ENCODE measurements around the gene COL24A1.
"Not testable (repeated sequence)": the region's sequence is repeated elsewhere in the genome, so short reads cannot be mapped to it uniquely, and the experiment has no call there.

The COL24A1 gene

GRCh38 chr1:85865213-85865612, 291.4 kb downstream of the COL24A1 start:
- H3K9me3 ChIP-seq (ENCODE audit: low read length), result no peaks in the 10 kb centered on the region
- H3K27ac ChIP-seq (ENCODE audit: low read depth, low read length, poor library complexity, severe bottlenecking), result no peak overlapping the region
- H3F3A ChIP-seq (ENCODE audit: insufficient read depth, low read length), result no peaks in the 10 kb centered on the region
- TF ChIP-seq CTCF (IDR thresholded peaks at IDR 0.05; ENCODE audit: low read length) (no peak), EZH2 (IDR thresholded peaks at IDR 0.05; ENCODE audit: borderline replicate concordance, low read length) (no peak)
- H3K79me2 ChIP-seq (ENCODE audit: insufficient read depth, low read length), result no peaks in the 10 kb centered on the region
- H3K4me1 ChIP-seq (ENCODE audit: insufficient read depth, low read length, severe bottlenecking), result no peaks in the 10 kb centered on the region
- no peaks in the 10 kb centered on the region for H3K36me3 ChIP-seq (ENCODE audit: insufficient read depth, low read length)
- H4K20me1 ChIP-seq (ENCODE audit: insufficient read depth, low read length), result no peaks in the 10 kb centered on the region
- H3K9me2 ChIP-seq (ENCODE audit: low read depth, low read length), result no peaks in the 10 kb centered on the region
- no peak overlapping the region for H2AFZ ChIP-seq (ENCODE audit: low read length)
- H3K9ac ChIP-seq (ENCODE audit: low read length), result no peak overlapping the region
- no peaks in the 10 kb centered on the region for H3K27me3 ChIP-seq (ENCODE audit: insufficient read depth, low read length)
- H3K4me2 ChIP-seq (ENCODE audit: low read length), result no peak overlapping the region
- no peak overlapping the region for H3K4me3 ChIP-seq (ENCODE audit: low read depth, low read length, poor library complexity, severe bottlenecking)

- Histone ChIP-seq H3K9ac (ENCODE audit: low read length) (no peak overlapping the region), H3F3A (ENCODE audit: insufficient read depth, low read length) (no peaks in the 10 kb centered on the region), H4K20me1 (ENCODE audit: insufficient read depth, low read length) (no peaks in the 10 kb centered on the region), H3K9me3 (ENCODE audit: low read length) (no peaks in the 10 kb centered on the region), H3K27ac (ENCODE audit: low read depth, low read length, poor library complexity, severe bottlenecking) (no peak overlapping the region), H3K79me2 (ENCODE audit: insufficient read depth, low read length) (no peaks in the 10 kb centered on the region), H3K27me3 (ENCODE audit: insufficient read depth, low read length) (no peaks in the 10 kb centered on the region), H3K4me3 (ENCODE audit: low read depth, low read length, poor library complexity, severe bottlenecking) (no peak overlapping the region), H3K4me2 (ENCODE audit: low read length) (no peak overlapping the region), H3K4me1 (ENCODE audit: insufficient read depth, low read length, severe bottlenecking) (no peaks in the 10 kb centered on the region), H3K36me3 (ENCODE audit: insufficient read depth, low read length) (no peaks in the 10 kb centered on the region), H2AFZ (ENCODE audit: low read length) (no peak overlapping the region), H3K9me2 (ENCODE audit: low read depth, low read length) (no peaks in the 10 kb centered on the region)
- no peak for TF ChIP-seq EZH2 (IDR thresholded peaks at IDR 0.05; ENCODE audit: borderline replicate concordance, low read length)
Observed at GRCh38 chr1:85864727-85865126, 291.8 kb downstream of the COL24A1 start.

- not testable (repeated sequence) for H4K20me1 ChIP-seq (ENCODE audit: insufficient read depth, low read length)
Observed at GRCh38 chr1:85863639-85864038, 292.9 kb downstream of the COL24A1 start.

GRCh38 chr1:85862456-85862855, 294.1 kb downstream of the COL24A1 start:
- H4K20me1 ChIP-seq (ENCODE audit: insufficient read depth, low read length), result no peaks in the 10 kb centered on the region
- H3K9me3 ChIP-seq (ENCODE audit: low read length), result no peaks in the 10 kb centered on the region
- H3F3A ChIP-seq (ENCODE audit: insufficient read depth, low read length), result no peaks in the 10 kb centered on the region
- no peaks in the 10 kb centered on the region for H3K27me3 ChIP-seq (ENCODE audit: insufficient read depth, low read length)
- no peaks in the 10 kb centered on the region for H3K4me1 ChIP-seq (ENCODE audit: insufficient read depth, low read length, severe bottlenecking)
- no peak overlapping the region for H3K9ac ChIP-seq (ENCODE audit: low read length)
- H3K4me2 ChIP-seq (ENCODE audit: low read length), result no peak overlapping the region
- no peaks in the 10 kb centered on the region for H3K9me2 ChIP-seq (ENCODE audit: low read depth, low read length)
- H3K27ac ChIP-seq (ENCODE audit: low read depth, low read length, poor library complexity, severe bottlenecking), result no peak overlapping the region
- no peak overlapping the region for H2AFZ ChIP-seq (ENCODE audit: low read length)
- no peaks in the 10 kb centered on the region for H3K36me3 ChIP-seq (ENCODE audit: insufficient read depth, low read length)
- H3K4me3 ChIP-seq (ENCODE audit: low read depth, low read length, poor library complexity, severe bottlenecking), result no peak overlapping the region
- H3K79me2 ChIP-seq (ENCODE audit: insufficient read depth, low read length), result no peaks in the 10 kb centered on the region
- TF ChIP-seq CTCF (IDR thresholded peaks at IDR 0.05; ENCODE audit: low read length) (no peak), EZH2 (IDR thresholded peaks at IDR 0.05; ENCODE audit: borderline replicate concordance, low read length) (no peak)

More at GRCh38 chr1:85863639-85864038, 292.9 kb downstream of the COL24A1 start:
- not testable (repeated sequence) for H3K36me3 ChIP-seq (ENCODE audit: insufficient read depth, low read length); H3K4me3 ChIP-seq (ENCODE audit: low read depth, low read length, poor library complexity, severe bottlenecking); H3K27me3 ChIP-seq (ENCODE audit: insufficient read depth, low read length); H3K9ac ChIP-seq (ENCODE audit: low read length); H3F3A ChIP-seq (ENCODE audit: insufficient read depth, low read length); H3K4me2 ChIP-seq (ENCODE audit: low read length); H3K9me3 ChIP-seq (ENCODE audit: low read length); H3K9me2 ChIP-seq (ENCODE audit: low read depth, low read length); H2AFZ ChIP-seq (ENCODE audit: low read length); H3K79me2 ChIP-seq (ENCODE audit: insufficient read depth, low read length); H3K4me1 ChIP-seq (ENCODE audit: insufficient read depth, low read length, severe bottlenecking); H3K27ac ChIP-seq (ENCODE audit: low read depth, low read length, poor library complexity, severe bottlenecking)

Measured in OCI-LY1 (cell line).